ENCODE data around the gene CALML4. TPM values are rescaled to one million over a fixed set of nuclear protein-coding genes. Genes with fewer than 3 reads are reported as not detected.

CALML4 gene
- total and polyA plus RNA-seq, 4 donors, result 3.6 to 8.0 (median 6.5) TPM

DNA sequence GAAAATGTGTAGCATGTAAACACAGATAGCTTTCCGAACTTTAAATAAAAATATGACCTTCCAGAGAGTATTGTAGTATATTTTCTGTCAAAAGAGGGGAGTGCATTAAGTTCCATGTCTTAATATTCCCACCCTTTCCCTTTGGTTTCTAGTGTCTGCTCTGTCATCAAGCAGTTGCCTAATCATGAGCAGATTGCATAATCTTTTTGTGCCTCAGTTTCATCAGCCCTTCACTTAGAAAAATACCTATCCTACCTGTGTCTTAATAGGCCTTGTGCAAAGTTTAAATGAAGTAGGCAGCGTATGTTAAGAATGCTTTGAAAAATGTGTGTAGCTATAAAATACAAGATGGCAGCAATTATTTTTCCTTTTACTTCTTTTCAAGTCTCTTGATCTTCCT, 52.8 kb downstream of the CALML4 start (continued):
- TF ChIP-seq, protein P1, sequence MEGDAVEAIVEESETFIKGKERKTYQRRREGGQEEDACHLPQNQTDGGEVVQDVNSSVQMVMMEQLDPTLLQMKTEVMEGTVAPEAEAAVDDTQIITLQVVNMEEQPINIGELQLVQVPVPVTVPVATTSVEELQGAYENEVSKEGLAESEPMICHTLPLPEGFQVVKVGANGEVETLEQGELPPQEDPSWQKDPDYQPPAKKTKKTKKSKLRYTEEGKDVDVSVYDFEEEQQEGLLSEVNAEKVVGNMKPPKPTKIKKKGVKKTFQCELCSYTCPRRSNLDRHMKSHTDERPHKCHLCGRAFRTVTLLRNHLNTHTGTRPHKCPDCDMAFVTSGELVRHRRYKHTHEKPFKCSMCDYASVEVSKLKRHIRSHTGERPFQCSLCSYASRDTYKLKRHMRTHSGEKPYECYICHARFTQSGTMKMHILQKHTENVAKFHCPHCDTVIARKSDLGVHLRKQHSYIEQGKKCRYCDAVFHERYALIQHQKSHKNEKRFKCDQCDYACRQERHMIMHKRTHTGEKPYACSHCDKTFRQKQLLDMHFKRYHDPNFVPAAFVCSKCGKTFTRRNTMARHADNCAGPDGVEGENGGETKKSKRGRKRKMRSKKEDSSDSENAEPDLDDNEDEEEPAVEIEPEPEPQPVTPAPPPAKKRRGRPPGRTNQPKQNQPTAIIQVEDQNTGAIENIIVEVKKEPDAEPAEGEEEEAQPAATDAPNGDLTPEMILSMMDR (IDR thresholded peaks at IDR 0.05; ENCODE audit: low read depth, low read length, missing input control), result no peak
- no peak for TF ChIP-seq FOXA1 (IDR thresholded peaks at IDR 0.05)
- TF ChIP-seq, protein P2, sequence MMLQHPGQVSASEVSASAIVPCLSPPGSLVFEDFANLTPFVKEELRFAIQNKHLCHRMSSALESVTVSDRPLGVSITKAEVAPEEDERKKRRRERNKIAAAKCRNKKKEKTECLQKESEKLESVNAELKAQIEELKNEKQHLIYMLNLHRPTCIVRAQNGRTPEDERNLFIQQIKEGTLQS (IDR thresholded peaks at IDR 0.05), result no peak
- no peak for TF ChIP-seq EGR1 (IDR thresholded peaks at IDR 0.05; ENCODE audit: low read depth in 2 of 2)

DNA sequence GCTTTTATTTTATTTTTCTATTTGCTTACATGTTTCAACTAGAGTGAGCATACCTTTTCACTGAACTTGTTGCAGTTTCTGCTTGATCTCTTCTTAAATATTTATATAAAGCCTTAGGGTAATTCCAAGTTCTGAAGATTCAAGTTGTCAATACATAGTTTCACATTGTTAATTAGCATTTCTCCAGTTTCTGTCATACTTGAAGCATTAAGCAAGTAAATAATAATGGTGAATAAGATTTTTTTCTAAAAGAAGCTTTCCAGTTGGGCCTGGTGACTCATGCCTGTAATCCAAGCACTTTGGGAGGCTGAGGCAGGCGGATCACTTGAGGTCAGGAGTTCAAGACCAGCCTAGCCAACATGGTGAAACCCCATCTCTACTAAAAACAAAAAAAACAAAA, 53.9 kb downstream of the CALML4 start:
- WGBS, result 98% methylated on average over 1 of the region's 1 CpG
- H3K36me3 ChIP-seq (ENCODE audit: control insufficient read depth in 4 of 4, insufficient read depth in 3 of 4, low read depth in 1 of 4, low read length in 3 of 4), result peaks cover 0 to 13% (median 6%) of the 10 kb centered on the region in 4 donors
- TF ChIP-seq HNF4G (IDR thresholded peaks at IDR 0.05) (no peak), HNF4A (conservative IDR thresholded peaks at IDR 0.05) (no peak), NR2F2 (IDR thresholded peaks at IDR 0.05) (no peak), RXRA (IDR thresholded peaks at IDR 0.05) (no peak), JUND (IDR thresholded peaks at IDR 0.05) (no peak), EGR1 (IDR thresholded peaks at IDR 0.05; ENCODE audit: low read depth in 2 of 2) (no peak), YY1 (IDR thresholded peaks at IDR 0.05) (no peak), RAD21 (IDR thresholded peaks at IDR 0.05) (no peak), FOXA2 (IDR thresholded peaks at IDR 0.05) (no peak), FOXA1 (IDR thresholded peaks at IDR 0.05) (no peak), TAF1 (conservative IDR thresholded peaks at IDR 0.05) (no peak), GABPA (IDR thresholded peaks at IDR 0.05 in 1 of 2, conservative IDR thresholded peaks at IDR 0.05 in 1 of 2) (no peak)
- TF ChIP-seq, protein P3, sequence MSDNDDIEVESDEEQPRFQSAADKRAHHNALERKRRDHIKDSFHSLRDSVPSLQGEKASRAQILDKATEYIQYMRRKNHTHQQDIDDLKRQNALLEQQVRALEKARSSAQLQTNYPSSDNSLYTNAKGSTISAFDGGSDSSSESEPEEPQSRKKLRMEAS (IDR thresholded peaks at IDR 0.05), result no peak
- TF ChIP-seq, protein P4, sequence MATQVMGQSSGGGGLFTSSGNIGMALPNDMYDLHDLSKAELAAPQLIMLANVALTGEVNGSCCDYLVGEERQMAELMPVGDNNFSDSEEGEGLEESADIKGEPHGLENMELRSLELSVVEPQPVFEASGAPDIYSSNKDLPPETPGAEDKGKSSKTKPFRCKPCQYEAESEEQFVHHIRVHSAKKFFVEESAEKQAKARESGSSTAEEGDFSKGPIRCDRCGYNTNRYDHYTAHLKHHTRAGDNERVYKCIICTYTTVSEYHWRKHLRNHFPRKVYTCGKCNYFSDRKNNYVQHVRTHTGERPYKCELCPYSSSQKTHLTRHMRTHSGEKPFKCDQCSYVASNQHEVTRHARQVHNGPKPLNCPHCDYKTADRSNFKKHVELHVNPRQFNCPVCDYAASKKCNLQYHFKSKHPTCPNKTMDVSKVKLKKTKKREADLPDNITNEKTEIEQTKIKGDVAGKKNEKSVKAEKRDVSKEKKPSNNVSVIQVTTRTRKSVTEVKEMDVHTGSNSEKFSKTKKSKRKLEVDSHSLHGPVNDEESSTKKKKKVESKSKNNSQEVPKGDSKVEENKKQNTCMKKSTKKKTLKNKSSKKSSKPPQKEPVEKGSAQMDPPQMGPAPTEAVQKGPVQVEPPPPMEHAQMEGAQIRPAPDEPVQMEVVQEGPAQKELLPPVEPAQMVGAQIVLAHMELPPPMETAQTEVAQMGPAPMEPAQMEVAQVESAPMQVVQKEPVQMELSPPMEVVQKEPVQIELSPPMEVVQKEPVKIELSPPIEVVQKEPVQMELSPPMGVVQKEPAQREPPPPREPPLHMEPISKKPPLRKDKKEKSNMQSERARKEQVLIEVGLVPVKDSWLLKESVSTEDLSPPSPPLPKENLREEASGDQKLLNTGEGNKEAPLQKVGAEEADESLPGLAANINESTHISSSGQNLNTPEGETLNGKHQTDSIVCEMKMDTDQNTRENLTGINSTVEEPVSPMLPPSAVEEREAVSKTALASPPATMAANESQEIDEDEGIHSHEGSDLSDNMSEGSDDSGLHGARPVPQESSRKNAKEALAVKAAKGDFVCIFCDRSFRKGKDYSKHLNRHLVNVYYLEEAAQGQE (IDR thresholded peaks at IDR 0.05), result no peak
- TF ChIP-seq, protein P1 (IDR thresholded peaks at IDR 0.05; ENCODE audit: low read depth, low read length, missing input control), result no peak
- TF ChIP-seq, protein P2 (IDR thresholded peaks at IDR 0.05), result no peak
- TF ChIP-seq, protein P5, sequence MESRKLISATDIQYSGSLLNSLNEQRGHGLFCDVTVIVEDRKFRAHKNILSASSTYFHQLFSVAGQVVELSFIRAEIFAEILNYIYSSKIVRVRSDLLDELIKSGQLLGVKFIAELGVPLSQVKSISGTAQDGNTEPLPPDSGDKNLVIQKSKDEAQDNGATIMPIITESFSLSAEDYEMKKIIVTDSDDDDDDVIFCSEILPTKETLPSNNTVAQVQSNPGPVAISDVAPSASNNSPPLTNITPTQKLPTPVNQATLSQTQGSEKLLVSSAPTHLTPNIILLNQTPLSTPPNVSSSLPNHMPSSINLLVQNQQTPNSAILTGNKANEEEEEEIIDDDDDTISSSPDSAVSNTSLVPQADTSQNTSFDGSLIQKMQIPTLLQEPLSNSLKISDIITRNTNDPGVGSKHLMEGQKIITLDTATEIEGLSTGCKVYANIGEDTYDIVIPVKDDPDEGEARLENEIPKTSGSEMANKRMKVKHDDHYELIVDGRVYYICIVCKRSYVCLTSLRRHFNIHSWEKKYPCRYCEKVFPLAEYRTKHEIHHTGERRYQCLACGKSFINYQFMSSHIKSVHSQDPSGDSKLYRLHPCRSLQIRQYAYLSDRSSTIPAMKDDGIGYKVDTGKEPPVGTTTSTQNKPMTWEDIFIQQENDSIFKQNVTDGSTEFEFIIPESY (IDR thresholded peaks at IDR 0.05), result no peak
- H3K4me1 ChIP-seq (ENCODE audit: control insufficient read depth in 4 of 4, insufficient read depth in 4 of 4, low read length in 3 of 4), result peaks cover 0 to 4% (median 0%) of the 10 kb centered on the region in 4 donors
- no peaks in the 10 kb centered on the region for H3K9me3 ChIP-seq (ENCODE audit: control insufficient read depth in 4 of 4, low read length in 3 of 4)
- no peak overlapping the region for H3K27ac ChIP-seq (ENCODE audit: low read depth in 1 of 2, low read length in 2 of 2)
- H3K9ac ChIP-seq (ENCODE audit: low read depth in 1 of 2, low read length in 2 of 2), result no peak overlapping the region
- H3K4me3 ChIP-seq (ENCODE audit: low read depth in 1 of 3, low read length in 3 of 3), result no peak overlapping the region
- H3K27me3 ChIP-seq (ENCODE audit: control insufficient read depth in 4 of 4, insufficient read depth in 4 of 4, low read length in 3 of 4), result no peaks in the 10 kb centered on the region
- no peak for DNase-seq (ENCODE audit: low spot score)

Data from liver (tissue), 9 donors.